Measurements from ENCODE around the gene DPP6. TPM values are rescaled to one million over a fixed set of nuclear protein-coding genes. Genes with fewer than 3 reads are reported as not detected.

Gene DPP6
- total and polyA plus RNA-seq, 2 of the 8 experiments (the other 6 are each of a cell fraction or from before 2014, with no cell fraction given) = 4.7 to 6.8 TPM

DNA sequence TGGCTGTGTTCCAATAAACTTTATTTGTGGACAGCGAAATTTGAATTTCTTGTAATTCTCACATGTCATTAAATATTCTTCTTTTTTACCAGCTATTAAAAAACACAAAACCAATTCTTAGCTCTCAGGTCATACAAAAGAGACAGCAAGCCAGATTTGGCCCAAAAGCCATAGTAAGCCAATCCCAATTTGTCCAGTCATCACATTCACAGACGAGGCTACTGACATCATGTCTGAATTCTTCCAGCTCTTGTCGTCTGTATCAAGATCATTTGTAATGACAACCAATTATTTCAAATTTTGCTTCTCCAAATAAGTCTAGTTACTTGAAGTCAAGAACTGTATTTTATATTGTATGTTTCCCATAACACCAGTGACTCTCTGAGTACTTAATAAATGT is 684.2 kb downstream of the DPP6 start (continued):
- TF ChIP-seq, protein P1, sequence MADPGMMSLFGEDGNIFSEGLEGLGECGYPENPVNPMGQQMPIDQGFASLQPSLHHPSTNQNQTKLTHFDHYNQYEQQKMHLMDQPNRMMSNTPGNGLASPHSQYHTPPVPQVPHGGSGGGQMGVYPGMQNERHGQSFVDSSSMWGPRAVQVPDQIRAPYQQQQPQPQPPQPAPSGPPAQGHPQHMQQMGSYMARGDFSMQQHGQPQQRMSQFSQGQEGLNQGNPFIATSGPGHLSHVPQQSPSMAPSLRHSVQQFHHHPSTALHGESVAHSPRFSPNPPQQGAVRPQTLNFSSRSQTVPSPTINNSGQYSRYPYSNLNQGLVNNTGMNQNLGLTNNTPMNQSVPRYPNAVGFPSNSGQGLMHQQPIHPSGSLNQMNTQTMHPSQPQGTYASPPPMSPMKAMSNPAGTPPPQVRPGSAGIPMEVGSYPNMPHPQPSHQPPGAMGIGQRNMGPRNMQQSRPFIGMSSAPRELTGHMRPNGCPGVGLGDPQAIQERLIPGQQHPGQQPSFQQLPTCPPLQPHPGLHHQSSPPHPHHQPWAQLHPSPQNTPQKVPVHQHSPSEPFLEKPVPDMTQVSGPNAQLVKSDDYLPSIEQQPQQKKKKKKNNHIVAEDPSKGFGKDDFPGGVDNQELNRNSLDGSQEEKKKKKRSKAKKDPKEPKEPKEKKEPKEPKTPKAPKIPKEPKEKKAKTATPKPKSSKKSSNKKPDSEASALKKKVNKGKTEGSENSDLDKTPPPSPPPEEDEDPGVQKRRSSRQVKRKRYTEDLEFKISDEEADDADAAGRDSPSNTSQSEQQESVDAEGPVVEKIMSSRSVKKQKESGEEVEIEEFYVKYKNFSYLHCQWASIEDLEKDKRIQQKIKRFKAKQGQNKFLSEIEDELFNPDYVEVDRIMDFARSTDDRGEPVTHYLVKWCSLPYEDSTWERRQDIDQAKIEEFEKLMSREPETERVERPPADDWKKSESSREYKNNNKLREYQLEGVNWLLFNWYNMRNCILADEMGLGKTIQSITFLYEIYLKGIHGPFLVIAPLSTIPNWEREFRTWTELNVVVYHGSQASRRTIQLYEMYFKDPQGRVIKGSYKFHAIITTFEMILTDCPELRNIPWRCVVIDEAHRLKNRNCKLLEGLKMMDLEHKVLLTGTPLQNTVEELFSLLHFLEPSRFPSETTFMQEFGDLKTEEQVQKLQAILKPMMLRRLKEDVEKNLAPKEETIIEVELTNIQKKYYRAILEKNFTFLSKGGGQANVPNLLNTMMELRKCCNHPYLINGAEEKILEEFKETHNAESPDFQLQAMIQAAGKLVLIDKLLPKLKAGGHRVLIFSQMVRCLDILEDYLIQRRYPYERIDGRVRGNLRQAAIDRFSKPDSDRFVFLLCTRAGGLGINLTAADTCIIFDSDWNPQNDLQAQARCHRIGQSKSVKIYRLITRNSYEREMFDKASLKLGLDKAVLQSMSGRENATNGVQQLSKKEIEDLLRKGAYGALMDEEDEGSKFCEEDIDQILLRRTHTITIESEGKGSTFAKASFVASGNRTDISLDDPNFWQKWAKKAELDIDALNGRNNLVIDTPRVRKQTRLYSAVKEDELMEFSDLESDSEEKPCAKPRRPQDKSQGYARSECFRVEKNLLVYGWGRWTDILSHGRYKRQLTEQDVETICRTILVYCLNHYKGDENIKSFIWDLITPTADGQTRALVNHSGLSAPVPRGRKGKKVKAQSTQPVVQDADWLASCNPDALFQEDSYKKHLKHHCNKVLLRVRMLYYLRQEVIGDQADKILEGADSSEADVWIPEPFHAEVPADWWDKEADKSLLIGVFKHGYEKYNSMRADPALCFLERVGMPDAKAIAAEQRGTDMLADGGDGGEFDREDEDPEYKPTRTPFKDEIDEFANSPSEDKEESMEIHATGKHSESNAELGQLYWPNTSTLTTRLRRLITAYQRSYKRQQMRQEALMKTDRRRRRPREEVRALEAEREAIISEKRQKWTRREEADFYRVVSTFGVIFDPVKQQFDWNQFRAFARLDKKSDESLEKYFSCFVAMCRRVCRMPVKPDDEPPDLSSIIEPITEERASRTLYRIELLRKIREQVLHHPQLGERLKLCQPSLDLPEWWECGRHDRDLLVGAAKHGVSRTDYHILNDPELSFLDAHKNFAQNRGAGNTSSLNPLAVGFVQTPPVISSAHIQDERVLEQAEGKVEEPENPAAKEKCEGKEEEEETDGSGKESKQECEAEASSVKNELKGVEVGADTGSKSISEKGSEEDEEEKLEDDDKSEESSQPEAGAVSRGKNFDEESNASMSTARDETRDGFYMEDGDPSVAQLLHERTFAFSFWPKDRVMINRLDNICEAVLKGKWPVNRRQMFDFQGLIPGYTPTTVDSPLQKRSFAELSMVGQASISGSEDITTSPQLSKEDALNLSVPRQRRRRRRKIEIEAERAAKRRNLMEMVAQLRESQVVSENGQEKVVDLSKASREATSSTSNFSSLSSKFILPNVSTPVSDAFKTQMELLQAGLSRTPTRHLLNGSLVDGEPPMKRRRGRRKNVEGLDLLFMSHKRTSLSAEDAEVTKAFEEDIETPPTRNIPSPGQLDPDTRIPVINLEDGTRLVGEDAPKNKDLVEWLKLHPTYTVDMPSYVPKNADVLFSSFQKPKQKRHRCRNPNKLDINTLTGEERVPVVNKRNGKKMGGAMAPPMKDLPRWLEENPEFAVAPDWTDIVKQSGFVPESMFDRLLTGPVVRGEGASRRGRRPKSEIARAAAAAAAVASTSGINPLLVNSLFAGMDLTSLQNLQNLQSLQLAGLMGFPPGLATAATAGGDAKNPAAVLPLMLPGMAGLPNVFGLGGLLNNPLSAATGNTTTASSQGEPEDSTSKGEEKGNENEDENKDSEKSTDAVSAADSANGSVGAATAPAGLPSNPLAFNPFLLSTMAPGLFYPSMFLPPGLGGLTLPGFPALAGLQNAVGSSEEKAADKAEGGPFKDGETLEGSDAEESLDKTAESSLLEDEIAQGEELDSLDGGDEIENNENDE (IDR thresholded peaks at IDR 0.05; ENCODE audit: insufficient replicate concordance, low read length) = no peak
- TF ChIP-seq CHD1 (IDR thresholded peaks at IDR 0.05; ENCODE audit: low read depth, low read length) = no peak
- TF ChIP-seq, protein P2, sequence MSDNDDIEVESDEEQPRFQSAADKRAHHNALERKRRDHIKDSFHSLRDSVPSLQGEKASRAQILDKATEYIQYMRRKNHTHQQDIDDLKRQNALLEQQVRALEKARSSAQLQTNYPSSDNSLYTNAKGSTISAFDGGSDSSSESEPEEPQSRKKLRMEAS (IDR thresholded peaks at IDR 0.05) = no peak
- TF ChIP-seq POU5F1 (IDR thresholded peaks at IDR 0.05; ENCODE audit: low read depth, low read length) = no peak
- TF ChIP-seq POLR2A (IDR thresholded peaks at IDR 0.05; ENCODE audit: control extremely low read depth in 1 of 2, low read depth in 2 of 2, low read length in 2 of 2) = no peak
- no peak for TF ChIP-seq RAD21 (IDR thresholded peaks at IDR 0.05 in 1 of 2, conservative IDR thresholded peaks at IDR 0.05 in 1 of 2; ENCODE audit: low read depth in 2 of 2, low read length in 2 of 2)
- no peak for TF ChIP-seq GTF2F1 (IDR thresholded peaks at IDR 0.05; ENCODE audit: borderline replicate concordance, low read depth, low read length)
- TF ChIP-seq FOSL1 (IDR thresholded peaks at IDR 0.05; ENCODE audit: insufficient read depth, low read depth, low read length) = no peak
- TF ChIP-seq, protein P3, sequence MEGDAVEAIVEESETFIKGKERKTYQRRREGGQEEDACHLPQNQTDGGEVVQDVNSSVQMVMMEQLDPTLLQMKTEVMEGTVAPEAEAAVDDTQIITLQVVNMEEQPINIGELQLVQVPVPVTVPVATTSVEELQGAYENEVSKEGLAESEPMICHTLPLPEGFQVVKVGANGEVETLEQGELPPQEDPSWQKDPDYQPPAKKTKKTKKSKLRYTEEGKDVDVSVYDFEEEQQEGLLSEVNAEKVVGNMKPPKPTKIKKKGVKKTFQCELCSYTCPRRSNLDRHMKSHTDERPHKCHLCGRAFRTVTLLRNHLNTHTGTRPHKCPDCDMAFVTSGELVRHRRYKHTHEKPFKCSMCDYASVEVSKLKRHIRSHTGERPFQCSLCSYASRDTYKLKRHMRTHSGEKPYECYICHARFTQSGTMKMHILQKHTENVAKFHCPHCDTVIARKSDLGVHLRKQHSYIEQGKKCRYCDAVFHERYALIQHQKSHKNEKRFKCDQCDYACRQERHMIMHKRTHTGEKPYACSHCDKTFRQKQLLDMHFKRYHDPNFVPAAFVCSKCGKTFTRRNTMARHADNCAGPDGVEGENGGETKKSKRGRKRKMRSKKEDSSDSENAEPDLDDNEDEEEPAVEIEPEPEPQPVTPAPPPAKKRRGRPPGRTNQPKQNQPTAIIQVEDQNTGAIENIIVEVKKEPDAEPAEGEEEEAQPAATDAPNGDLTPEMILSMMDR (IDR thresholded peaks at IDR 0.05; ENCODE audit: control extremely low read depth in 1 of 3, insufficient read depth in 1 of 3, low read depth in 1 of 3, low read length in 3 of 3) = no peak
